Fibroblast of mammary gland (primary cell): ENCODE results near the gene AMPH.

ENCODE experiments used
- DNase-seq: peaks from one replicate; pipeline ENCODE4 v3.0.0-alpha.2; 2010; ENCODE audit warnings: low read depth
- H3K4me3 ChIP-seq: 2 replicates; pipeline ENCODE4 v1.5.1; 2011; ENCODE audit warnings: low read depth, mild to moderate bottlenecking, low read length, moderate library complexity; ENCODE audit not compliant: control insufficient read depth
- TF ChIP-seq, protein P1 (sequence below): conservative IDR thresholded peaks from 2 replicates; pipeline ENCODE4 v1.5.1; 2011; ENCODE audit warnings: low read depth, low read length, inconsistent platforms; ENCODE audit not compliant: control insufficient read depth, insufficient read depth

AMPH gene

DNA sequence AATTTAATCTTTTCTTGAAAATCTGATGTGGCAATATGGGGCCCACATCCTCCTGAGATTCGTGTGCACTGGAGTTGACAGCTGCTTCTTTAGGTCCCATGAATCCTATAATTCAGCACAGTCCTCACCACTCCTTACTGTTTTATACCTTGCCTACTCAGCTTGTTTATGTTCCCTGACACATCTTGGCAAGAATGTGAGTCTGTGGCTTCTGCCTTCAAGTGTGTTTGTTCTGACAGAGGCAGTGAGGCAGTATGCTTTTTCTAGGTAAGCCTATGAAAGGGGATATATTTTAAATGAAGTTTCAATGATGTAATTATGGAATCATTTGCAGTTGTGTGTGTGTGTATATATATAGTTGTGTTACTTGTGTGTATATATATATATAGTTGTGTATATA is 106.4 kb downstream of the AMPH start:
- no peak overlapping the region for H3K4me3 ChIP-seq
- peak; percentile 56 for DNase-seq
- TF ChIP-seq, protein P1, sequence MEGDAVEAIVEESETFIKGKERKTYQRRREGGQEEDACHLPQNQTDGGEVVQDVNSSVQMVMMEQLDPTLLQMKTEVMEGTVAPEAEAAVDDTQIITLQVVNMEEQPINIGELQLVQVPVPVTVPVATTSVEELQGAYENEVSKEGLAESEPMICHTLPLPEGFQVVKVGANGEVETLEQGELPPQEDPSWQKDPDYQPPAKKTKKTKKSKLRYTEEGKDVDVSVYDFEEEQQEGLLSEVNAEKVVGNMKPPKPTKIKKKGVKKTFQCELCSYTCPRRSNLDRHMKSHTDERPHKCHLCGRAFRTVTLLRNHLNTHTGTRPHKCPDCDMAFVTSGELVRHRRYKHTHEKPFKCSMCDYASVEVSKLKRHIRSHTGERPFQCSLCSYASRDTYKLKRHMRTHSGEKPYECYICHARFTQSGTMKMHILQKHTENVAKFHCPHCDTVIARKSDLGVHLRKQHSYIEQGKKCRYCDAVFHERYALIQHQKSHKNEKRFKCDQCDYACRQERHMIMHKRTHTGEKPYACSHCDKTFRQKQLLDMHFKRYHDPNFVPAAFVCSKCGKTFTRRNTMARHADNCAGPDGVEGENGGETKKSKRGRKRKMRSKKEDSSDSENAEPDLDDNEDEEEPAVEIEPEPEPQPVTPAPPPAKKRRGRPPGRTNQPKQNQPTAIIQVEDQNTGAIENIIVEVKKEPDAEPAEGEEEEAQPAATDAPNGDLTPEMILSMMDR = no peak

DNA sequence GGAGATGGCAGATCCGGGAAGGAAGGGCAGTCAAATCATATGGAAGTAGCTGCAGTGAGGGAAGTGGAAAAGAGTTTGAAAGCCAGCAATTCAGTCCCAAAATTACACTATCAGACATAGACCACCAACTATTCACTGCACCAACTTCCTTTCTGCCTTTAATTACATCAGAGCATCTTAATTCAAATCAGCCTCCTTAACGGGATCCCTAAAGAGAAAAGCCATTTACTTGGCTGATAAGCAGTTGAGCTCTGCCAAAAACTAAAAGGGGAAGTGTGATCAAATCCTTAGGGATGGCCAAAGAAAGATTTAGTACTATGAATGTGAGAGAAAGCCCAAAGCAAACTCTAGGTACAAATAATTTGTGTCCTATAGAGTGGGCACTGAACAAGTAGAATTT is 110.4 kb downstream of the AMPH start:
- TF ChIP-seq, protein P1 = no peak
- no peak overlapping the region for H3K4me3 ChIP-seq

DNA sequence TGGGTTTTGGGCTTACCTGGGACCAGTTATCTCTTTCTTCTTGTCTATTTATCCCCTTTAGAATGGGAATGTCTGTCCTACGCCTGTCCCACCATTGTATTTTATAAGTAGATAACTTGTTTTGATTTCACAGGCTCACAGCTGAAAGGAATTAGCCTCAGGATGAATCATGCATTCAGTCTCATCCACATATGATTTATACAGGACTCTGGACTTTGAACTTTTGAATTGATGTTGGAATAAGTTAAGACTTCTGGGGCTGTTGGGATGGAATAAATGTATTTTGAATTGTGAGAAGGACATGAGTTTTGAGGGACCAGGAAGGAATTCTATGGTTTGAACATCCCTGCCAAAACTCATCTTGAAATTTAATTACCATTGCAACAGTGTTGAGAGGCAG is 112.6 kb downstream of the AMPH start:
- DNase-seq = peak; percentile 81
- TF ChIP-seq, protein P1 = no peak
- H3K4me3 ChIP-seq = no peak overlapping the region

More for the DNA sequence above, 110.4 kb downstream of the AMPH start:
- no peak for DNase-seq

DNA sequence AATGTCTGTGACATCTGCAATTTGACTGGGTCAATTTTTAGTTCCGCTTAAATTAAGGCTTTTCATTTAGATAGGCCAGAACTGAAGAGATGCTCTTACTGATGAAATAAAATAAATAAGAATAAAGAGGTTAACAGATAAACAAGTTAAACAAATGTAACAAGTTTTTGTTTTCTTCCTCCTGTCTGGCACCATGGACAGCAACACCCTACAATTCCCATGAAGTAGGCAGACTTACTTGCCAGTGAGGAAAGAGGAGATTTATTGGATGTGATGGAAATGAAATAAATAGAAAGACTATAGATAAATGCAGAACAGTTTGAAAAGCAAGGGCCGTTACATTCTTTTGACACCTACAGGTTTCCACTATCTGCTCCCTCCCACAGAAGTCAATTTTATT is 118.5 kb downstream of the AMPH start:
- peak; percentile 41 for DNase-seq
- TF ChIP-seq, protein P1 = no peak
- no peak overlapping the region for H3K4me3 ChIP-seq

DNA sequence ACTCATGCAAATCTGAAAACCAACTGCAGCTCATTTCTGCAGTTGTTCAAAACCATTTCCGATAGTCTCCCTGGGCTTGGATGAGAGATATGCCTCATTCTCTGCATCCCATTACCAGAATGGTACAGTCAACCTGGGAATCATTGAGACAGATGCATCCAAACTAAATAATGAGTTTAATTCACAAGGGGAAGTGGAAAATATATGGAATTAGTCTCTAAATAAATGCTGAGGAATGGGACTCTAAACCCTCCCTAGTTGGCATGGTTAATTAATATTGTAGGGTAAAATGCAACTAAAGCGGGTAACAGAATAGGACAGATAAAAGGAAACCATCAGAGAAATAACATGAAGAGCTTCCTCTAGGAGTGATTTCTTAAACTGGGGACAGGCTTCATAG is 118.9 kb downstream of the AMPH start:
- H3K4me3 ChIP-seq = no peak overlapping the region
- TF ChIP-seq, protein P1 = no peak
- no peak for DNase-seq

DNA sequence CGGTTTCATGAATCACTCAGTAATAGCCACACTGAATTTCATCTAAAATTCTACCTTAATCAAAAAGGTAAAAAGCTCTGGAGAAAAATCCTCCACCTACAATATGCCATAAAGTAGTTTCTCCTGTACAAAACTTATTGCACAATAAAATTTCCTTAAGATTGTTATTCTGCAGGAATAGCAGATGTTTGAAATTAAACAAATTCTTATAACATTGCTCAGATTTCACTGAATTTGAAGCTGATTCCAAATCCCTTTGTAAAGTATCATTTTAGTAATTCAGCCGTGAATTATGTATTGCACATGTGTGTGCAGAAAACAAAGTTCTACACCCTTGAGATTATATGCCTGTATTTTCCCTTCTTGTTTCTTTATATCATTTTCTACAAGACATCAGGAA is 123.8 kb downstream of the AMPH start:
- no peak overlapping the region for H3K4me3 ChIP-seq
- TF ChIP-seq, protein P1 = no peak
- peak; percentile 65 for DNase-seq

DNA sequence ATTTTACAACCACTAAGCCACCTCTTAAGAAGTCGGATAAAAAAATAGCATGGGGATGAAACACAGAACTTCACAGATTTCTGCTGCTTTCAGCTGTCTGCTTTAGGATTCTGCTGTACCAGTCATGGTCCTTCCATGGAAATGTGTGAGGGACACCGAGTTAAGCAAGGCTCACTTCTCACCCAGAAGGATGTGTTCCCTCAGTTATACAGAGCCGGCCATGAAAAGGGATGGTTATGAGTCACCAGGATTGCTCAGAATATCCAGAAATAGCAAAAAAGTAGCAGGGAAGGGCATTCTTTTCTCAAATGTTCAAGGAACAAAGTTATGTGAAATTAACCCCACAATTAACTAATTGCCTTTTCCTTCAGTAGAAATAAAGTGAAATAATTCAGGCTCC is 124.4 kb downstream of the AMPH start:
- peak; percentile 92 for DNase-seq
- no peak overlapping the region for H3K4me3 ChIP-seq
- TF ChIP-seq, protein P1 = no peak
